MM.1S (cell line): ENCODE measurements around the gene DDC.

Experiments used
- DNase-seq: peaks from one replicate; pipeline ENCODE4 v3.0.0-alpha.2; 2015
- H2AFZ ChIP-seq: fragments of 300-600 bp; sonication (generic); 2 replicates; pipeline ENCODE4 v1.6.0; 2016; ENCODE audit warnings: antibody characterized with exemption, low read length
- H3F3A ChIP-seq: fragments of 300-600 bp; sonication (generic); 2 replicates; pipeline ENCODE4 v1.6.1; 2016; ENCODE audit warnings: mild to moderate bottlenecking, antibody characterized with exemption, low read length, moderate library complexity, mixed read lengths; ENCODE audit not compliant: insufficient read depth
- H3K27ac ChIP-seq: fragments of 300-600 bp; sonication (generic); 2 replicates; pipeline ENCODE4 v1.5.1; 2016; ENCODE audit warnings: mild to moderate bottlenecking, low read length
- H3K27me3 ChIP-seq: fragments of 300-600 bp; sonication (generic); replicated peaks from 2 replicates; pipeline ENCODE4 v1.6.0; 2016; ENCODE audit warnings: low read length; ENCODE audit not compliant: insufficient read depth
- H3K36me3 ChIP-seq: fragments of 300-600 bp; sonication (generic); replicated peaks from 2 replicates; pipeline ENCODE4 v1.6.1; 2016; ENCODE audit warnings: mild to moderate bottlenecking, low read length, mixed read lengths; ENCODE audit not compliant: insufficient read depth
- H3K4me1 ChIP-seq: fragments of 300-600 bp; sonication (generic); 2 replicates; pipeline ENCODE4 v1.6.1; 2016; ENCODE audit warnings: low read length, mixed read lengths
- H3K4me2 ChIP-seq: fragments of 300-600 bp; sonication (generic); 2 replicates; pipeline ENCODE4 v1.6.0; 2016; ENCODE audit warnings: low read depth, low read length
- H3K4me3 ChIP-seq: fragments of 300-600 bp; sonication (generic); 2 replicates; pipeline ENCODE4 v1.5.1; 2016; ENCODE audit warnings: low read length, mixed read lengths
- H3K79me2 ChIP-seq: fragments of 300-600 bp; sonication (generic); 2 replicates; pipeline ENCODE4 v1.6.1; 2016; ENCODE audit warnings: mixed run types, low read length, mixed read lengths
- H3K9ac ChIP-seq: fragments of 300-600 bp; sonication (generic); 2 replicates; pipeline ENCODE4 v1.6.1; 2016; ENCODE audit warnings: low read length, mixed read lengths
- H3K9me2 ChIP-seq: fragments of 300-600 bp; sonication (generic); replicated peaks from 2 replicates; pipeline ENCODE4 v1.6.1; 2016; ENCODE audit warnings: mild to moderate bottlenecking, low read length, mixed read lengths; ENCODE audit not compliant: insufficient read depth
- H3K9me3 ChIP-seq: fragments of 300-600 bp; sonication (generic); replicated peaks from 2 replicates; pipeline ENCODE4 v1.6.1; 2016; ENCODE audit warnings: mild to moderate bottlenecking, low read length, mixed read lengths; ENCODE audit not compliant: insufficient read depth
- H4K20me1 ChIP-seq: fragments of 300-600 bp; sonication (generic); 2 replicates; pipeline ENCODE4 v1.6.1; 2016; ENCODE audit warnings: mild to moderate bottlenecking, low read length, moderate library complexity, mixed read lengths; ENCODE audit not compliant: insufficient read depth
- EZH2 ChIP-seq: fragments of 300-600 bp; sonication (generic); optimal IDR thresholded peaks from 2 replicates; pipeline ENCODE3; 2017; ENCODE audit warnings: low read depth, mild to moderate bottlenecking, antibody characterized with exemption, low read length, mixed read lengths
- EZH2phosphoT487 ChIP-seq: fragments of 300-600 bp; sonication (generic); IDR thresholded peaks from 2 replicates; pipeline ENCODE4 v1.6.1; 2018; ENCODE audit warnings: antibody characterized with exemption, low read length
- TF ChIP-seq, protein P1 (sequence below): fragments of 300-600 bp; sonication (generic); IDR thresholded peaks from 2 replicates; pipeline ENCODE4 v1.5.1; 2016; ENCODE audit warnings: antibody characterized with exemption, low read length, mixed read lengths

The DDC gene

GRCh38 chr7:50559881-50560280 is 5.3 kb downstream of the DDC start:
- TF ChIP-seq EZH2phosphoT487, result no peak
- no peak for TF ChIP-seq EZH2
- TF ChIP-seq, protein P1, sequence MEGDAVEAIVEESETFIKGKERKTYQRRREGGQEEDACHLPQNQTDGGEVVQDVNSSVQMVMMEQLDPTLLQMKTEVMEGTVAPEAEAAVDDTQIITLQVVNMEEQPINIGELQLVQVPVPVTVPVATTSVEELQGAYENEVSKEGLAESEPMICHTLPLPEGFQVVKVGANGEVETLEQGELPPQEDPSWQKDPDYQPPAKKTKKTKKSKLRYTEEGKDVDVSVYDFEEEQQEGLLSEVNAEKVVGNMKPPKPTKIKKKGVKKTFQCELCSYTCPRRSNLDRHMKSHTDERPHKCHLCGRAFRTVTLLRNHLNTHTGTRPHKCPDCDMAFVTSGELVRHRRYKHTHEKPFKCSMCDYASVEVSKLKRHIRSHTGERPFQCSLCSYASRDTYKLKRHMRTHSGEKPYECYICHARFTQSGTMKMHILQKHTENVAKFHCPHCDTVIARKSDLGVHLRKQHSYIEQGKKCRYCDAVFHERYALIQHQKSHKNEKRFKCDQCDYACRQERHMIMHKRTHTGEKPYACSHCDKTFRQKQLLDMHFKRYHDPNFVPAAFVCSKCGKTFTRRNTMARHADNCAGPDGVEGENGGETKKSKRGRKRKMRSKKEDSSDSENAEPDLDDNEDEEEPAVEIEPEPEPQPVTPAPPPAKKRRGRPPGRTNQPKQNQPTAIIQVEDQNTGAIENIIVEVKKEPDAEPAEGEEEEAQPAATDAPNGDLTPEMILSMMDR, result no peak
- Histone ChIP-seq H4K20me1 (no peaks in the 10 kb centered on the region), H3F3A (no peaks in the 10 kb centered on the region), H3K9me2 (no peaks in the 10 kb centered on the region), H3K27ac (no peak overlapping the region), H3K27me3 (no peaks in the 10 kb centered on the region), H3K36me3 (no peaks in the 10 kb centered on the region), H3K4me2 (no peak overlapping the region), H3K9me3 (no peaks in the 10 kb centered on the region), H3K4me3 (no peak overlapping the region), H2AFZ (no peak overlapping the region), H3K4me1 (no peaks in the 10 kb centered on the region), H3K9ac (no peak overlapping the region), H3K79me2 (no peaks in the 10 kb centered on the region)
- no peak for DNase-seq

DNA sequence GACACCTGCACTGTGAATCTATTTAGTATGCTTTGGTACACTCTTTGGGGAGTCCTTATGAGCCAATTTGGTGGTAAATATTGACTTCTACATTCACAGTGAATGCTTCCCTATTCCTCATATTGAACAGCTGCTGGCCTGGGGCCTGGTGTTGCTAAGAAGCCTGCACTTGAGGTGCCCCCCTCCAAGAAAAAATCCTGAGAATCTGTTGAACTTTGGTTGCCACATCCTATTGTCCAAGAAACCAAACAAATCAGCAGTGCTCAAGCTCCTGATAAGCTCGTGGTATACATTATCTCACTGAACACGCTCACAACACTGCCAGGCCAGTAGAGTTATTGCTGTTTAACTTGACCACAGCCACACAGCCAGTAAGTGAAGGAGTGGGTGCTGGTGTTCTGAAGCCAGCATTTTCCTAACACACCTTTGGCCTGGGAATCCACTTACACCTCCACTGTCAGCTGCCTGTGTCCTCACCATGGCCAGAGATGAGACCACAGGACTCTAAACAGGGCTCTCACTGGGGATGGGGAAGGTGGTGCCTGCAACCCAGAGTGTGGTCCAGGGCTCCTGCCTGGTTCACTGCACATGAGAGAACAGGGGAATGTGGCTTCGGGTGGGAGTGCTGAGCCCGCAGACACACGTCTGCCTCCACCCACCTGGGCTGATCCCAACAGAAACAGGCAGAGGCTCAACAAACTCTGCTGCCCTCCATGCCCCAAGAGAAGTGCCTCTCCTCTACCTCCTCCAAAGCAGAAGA is 6.7 kb downstream of the DDC start:
- H3F3A ChIP-seq, result no peaks in the 10 kb centered on the region
- H4K20me1 ChIP-seq, result no peaks in the 10 kb centered on the region
- H3K9me3 ChIP-seq, result no peaks in the 10 kb centered on the region
- H3K36me3 ChIP-seq, result no peaks in the 10 kb centered on the region
- no peak overlapping the region for H3K9ac ChIP-seq
- no peak overlapping the region for H3K27ac ChIP-seq
- DNase-seq, result no peak
- no peaks in the 10 kb centered on the region for H3K4me1 ChIP-seq
- no peaks in the 10 kb centered on the region for H3K9me2 ChIP-seq
- no peaks in the 10 kb centered on the region for H3K27me3 ChIP-seq
- H2AFZ ChIP-seq, result no peak overlapping the region
- no peaks in the 10 kb centered on the region for H3K79me2 ChIP-seq
- TF ChIP-seq EZH2 (no peak), EZH2phosphoT487 (no peak)
- TF ChIP-seq, protein P1, result no peak
- no peak overlapping the region for H3K4me2 ChIP-seq
- no peak overlapping the region for H3K4me3 ChIP-seq

- Histone ChIP-seq H3F3A (no peaks in the 10 kb centered on the region), H3K4me2 (no peak overlapping the region), H3K9me3 (no peaks in the 10 kb centered on the region), H3K9ac (no peak overlapping the region), H3K27ac (no peak overlapping the region), H3K4me3 (no peak overlapping the region), H4K20me1 (no peaks in the 10 kb centered on the region), H2AFZ (no peak overlapping the region), H3K36me3 (no peaks in the 10 kb centered on the region), H3K79me2 (no peaks in the 10 kb centered on the region), H3K4me1 (no peaks in the 10 kb centered on the region), H3K27me3 (no peaks in the 10 kb centered on the region), H3K9me2 (no peaks in the 10 kb centered on the region)
- no peak for TF ChIP-seq EZH2
- no peak for TF ChIP-seq EZH2phosphoT487
- DNase-seq, result no peak
Observed at GRCh38 chr7:50557099-50557498, 8.1 kb downstream of the DDC start.

GRCh38 chr7:50556247-50556991 is 8.8 kb downstream of the DDC start:
- TF ChIP-seq, protein P1, result no peak
- Histone ChIP-seq H3K79me2 (no peaks in the 10 kb centered on the region), H3K9ac (no peak overlapping the region), H3K4me2 (no peak overlapping the region), H3K4me3 (no peak overlapping the region), H2AFZ (no peak overlapping the region), H3F3A (no peaks in the 10 kb centered on the region), H3K9me2 (no peaks in the 10 kb centered on the region), H3K4me1 (no peaks in the 10 kb centered on the region), H3K27me3 (no peaks in the 10 kb centered on the region), H3K36me3 (no peaks in the 10 kb centered on the region), H3K9me3 (no peaks in the 10 kb centered on the region), H4K20me1 (no peaks in the 10 kb centered on the region), H3K27ac (no peak overlapping the region)
- DNase-seq, result no peak
